ENCODE data around the gene ARHGAP10. TPM values are rescaled to one million over a fixed set of nuclear protein-coding genes. Genes with fewer than 3 reads are reported as not detected.

Gene ARHGAP10
- total and polyA plus RNA-seq, 4 experiments from 2014 or later = 6.4 to 8.3 (median 7.8) TPM

DNA sequence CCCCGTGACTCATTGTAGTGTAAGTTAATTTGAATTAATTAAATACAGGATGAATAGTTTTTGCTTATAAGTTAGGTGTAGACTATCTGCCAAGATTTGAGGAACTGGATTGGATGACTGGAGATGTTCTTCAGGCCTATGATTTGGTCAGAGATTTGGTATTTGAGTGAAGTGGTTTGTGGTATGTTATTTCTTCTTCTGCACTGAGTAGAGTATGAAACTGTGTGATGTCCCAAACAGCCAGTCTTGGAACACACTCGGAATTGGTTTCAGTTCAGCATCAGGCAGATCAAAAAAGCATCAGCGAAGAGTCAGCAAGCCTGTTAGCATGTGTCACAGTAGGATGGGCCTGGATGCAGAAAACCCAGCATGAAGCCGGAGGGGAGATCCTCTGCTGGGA is 294.1 kb downstream of the ARHGAP10 start:
- no peak overlapping the region for H3K4me3 Mint-ChIP-seq
- intact Hi-C loops (cut with micrococcal nuclease) = loop anchor here (10.0 kb wide), 1 partner anchor 749 kb away; no protein-coding TSS in a partner anchor
- ChIA-PET CTCF (ENCODE audit: partially characterized antibody) (no interaction called here), POLR2A (ENCODE audit: partially characterized antibody) (no interaction called here)
- Histone ChIP-seq H3K4me1 (ENCODE audit: insufficient read depth, low read length) (no peaks in the 10 kb centered on the region), H3K27me3 (ENCODE audit: insufficient read depth, low read length) (no peaks in the 10 kb centered on the region), H3K36me3 (ENCODE audit: insufficient read depth, low read length) (no peaks in the 10 kb centered on the region), H3K4me3 (ENCODE audit: low read length in 2 of 2) (no peak overlapping the region), H3K27ac (ENCODE audit: low read depth, low read length) (no peak overlapping the region), H3K9me3 (ENCODE audit: control insufficient read depth in 1 of 2, low read length in 2 of 2) (no peaks in the 10 kb centered on the region)
- no peak overlapping the region for H3K27ac Mint-ChIP-seq
- no peaks in the 10 kb centered on the region for H3K27me3 Mint-ChIP-seq
- peaks cover 0 to 3% (median 0%) of the 10 kb centered on the region in 4 donors for H3K4me1 Mint-ChIP-seq
- DNase-seq = no peak
- peaks cover 4 to 24% of the 10 kb centered on the region in 2 donors for H3K36me3 Mint-ChIP-seq
- peaks cover 0 to 15% (median 9%) of the 10 kb centered on the region in 8 donors for H3K9me3 Mint-ChIP-seq

DNA sequence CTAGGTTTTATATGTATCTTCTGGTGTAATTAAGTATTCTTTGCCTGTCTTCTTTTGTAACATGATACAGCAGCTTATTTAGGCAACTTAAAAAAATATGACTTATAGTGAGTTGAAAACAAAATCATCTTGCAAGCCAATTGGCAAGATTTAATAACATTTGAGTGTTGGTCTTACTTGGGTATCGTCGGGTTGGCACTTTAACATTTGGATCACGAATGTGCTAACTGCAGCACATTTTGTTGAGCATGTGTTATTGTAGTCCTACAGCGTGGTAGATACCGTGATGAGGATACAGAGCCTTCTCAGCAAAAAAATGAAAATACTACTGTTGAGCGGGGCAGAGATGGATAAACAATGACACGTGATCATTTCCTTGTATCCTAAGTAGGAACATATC is 295.3 kb downstream of the ARHGAP10 start:
- intact Hi-C loops (cut with micrococcal nuclease) = loop anchor here (10.0 kb wide), 1 partner anchor 748 kb away; no protein-coding TSS in a partner anchor
- CTCF ChIA-PET (ENCODE audit: partially characterized antibody) = no interaction called here

DNA sequence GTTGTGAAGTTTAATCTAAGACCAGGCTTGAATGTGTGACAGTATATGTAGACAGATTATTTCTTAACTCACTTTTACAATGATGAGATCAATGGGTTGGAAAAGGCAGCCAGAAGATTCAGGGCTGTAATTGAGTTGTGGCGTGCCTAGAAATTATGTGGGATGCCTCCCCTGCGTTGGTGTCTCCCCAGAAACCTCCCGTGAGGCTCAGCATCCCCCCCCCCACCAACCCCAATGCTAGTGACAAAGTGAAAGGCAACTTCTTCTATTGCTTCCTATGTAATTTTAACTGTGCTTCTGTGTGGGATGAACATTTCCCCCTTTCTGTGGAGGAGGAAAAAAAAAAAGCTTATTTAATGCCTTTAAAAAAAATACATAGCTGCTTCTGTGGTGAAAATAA is 297.9 kb downstream of the ARHGAP10 start:
- no peaks in the 10 kb centered on the region for H3K9me3 ChIP-seq (ENCODE audit: control insufficient read depth in 1 of 2, low read length in 2 of 2)
- DNase-seq = no peak
- Mint-ChIP-seq H3K4me1 (no peaks in the 10 kb centered on the region), H3K27ac (no peak overlapping the region), H3K36me3 (peaks cover 2 to 25% of the 10 kb centered on the region in 2 donors), H3K4me3 (no peak overlapping the region), H3K27me3 (no peaks in the 10 kb centered on the region), H3K9me3 (peaks cover 0 to 15% (median 9%) of the 10 kb centered on the region in 8 donors)
- no peak overlapping the region for H3K27ac ChIP-seq (ENCODE audit: low read depth, low read length)
- H3K27me3 ChIP-seq (ENCODE audit: insufficient read depth, low read length) = no peaks in the 10 kb centered on the region
- no peaks in the 10 kb centered on the region for H3K36me3 ChIP-seq (ENCODE audit: insufficient read depth, low read length)
- H3K4me3 ChIP-seq (ENCODE audit: low read length in 2 of 2) = no peak overlapping the region
- CTCF ChIA-PET (ENCODE audit: partially characterized antibody) = interaction anchor here (1.0 to 1.5 kb wide), 2 partner anchors 11 to 15 kb away, joined by 3 to 5 read pairs; no protein-coding TSS in a partner anchor
- POLR2A ChIA-PET (ENCODE audit: partially characterized antibody) = no interaction called here
- intact Hi-C loops (cut with micrococcal nuclease) = loop anchor here (10.0 kb wide), 1 partner anchor 745 kb away; no protein-coding TSS in a partner anchor
- no peaks in the 10 kb centered on the region for H3K4me1 ChIP-seq (ENCODE audit: insufficient read depth, low read length)

More for the DNA sequence above, 295.3 kb downstream of the ARHGAP10 start:
- H3K27me3 ChIP-seq (ENCODE audit: insufficient read depth, low read length) = no peaks in the 10 kb centered on the region
- H3K36me3 ChIP-seq (ENCODE audit: insufficient read depth, low read length) = no peaks in the 10 kb centered on the region
- no peak overlapping the region for H3K27ac ChIP-seq (ENCODE audit: low read depth, low read length)
- DNase-seq = no peak
- no peaks in the 10 kb centered on the region for H3K4me1 ChIP-seq (ENCODE audit: insufficient read depth, low read length)
- Mint-ChIP-seq H3K9me3 (peaks cover 0 to 15% (median 9%) of the 10 kb centered on the region in 8 donors), H3K36me3 (peaks cover 4 to 24% of the 10 kb centered on the region in 2 donors), H3K4me1 (no peaks in the 10 kb centered on the region), H3K4me3 (no peak overlapping the region), H3K27me3 (no peaks in the 10 kb centered on the region), H3K27ac (no peak overlapping the region)
- H3K4me3 ChIP-seq (ENCODE audit: low read length in 2 of 2) = no peak overlapping the region
- POLR2A ChIA-PET (ENCODE audit: partially characterized antibody) = no interaction called here
- no peaks in the 10 kb centered on the region for H3K9me3 ChIP-seq (ENCODE audit: control insufficient read depth in 1 of 2, low read length in 2 of 2)

DNA sequence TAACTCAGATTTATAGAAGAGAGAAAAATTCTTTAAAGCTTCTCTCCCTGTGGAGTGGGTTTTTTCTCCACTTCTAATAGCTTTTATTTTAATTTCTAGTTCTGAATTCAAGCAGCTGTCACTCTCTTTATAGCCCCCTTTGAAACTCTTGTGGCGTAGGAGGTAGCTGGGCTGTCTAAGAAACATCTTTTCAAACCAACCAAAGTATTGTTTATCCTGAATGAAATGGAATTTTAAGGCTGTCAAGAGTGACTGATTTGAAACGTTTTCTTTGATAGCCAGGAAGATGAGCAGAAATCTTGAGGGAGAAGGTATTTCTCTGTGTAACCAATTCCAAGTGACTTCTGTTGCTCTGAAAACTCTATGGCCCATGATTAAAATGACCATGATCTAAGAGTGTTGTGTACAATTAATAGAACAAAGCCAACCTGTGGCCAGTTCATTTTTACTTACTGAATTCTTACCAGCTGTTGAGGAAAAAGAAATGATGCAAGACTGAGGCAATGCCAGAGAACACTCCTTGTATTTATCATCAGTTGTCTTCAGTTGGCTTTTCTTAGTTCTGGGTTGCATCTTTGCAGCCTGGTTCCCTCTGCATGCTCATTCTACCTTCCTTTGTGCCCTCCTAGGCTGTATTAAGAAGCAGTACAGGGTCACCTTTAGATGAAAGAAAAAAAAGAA is 298.4 kb downstream of the ARHGAP10 start:
- Histone ChIP-seq H3K4me1 (ENCODE audit: insufficient read depth, low read length) (no peaks in the 10 kb centered on the region), H3K27ac (ENCODE audit: low read depth, low read length) (no peak overlapping the region), H3K36me3 (ENCODE audit: insufficient read depth, low read length) (no peaks in the 10 kb centered on the region), H3K4me3 (ENCODE audit: low read length in 2 of 2) (no peak overlapping the region), H3K9me3 (ENCODE audit: control insufficient read depth in 1 of 2, low read length in 2 of 2) (no peaks in the 10 kb centered on the region), H3K27me3 (ENCODE audit: insufficient read depth, low read length) (no peaks in the 10 kb centered on the region)
- no peak for DNase-seq
- H3K4me3 Mint-ChIP-seq = no peak overlapping the region
- H3K4me1 Mint-ChIP-seq = no peaks in the 10 kb centered on the region
- H3K27ac Mint-ChIP-seq = no peak overlapping the region
- H3K27me3 Mint-ChIP-seq = no peaks in the 10 kb centered on the region
- H3K36me3 Mint-ChIP-seq = peaks cover 2 to 25% of the 10 kb centered on the region in 2 donors
- peaks cover 0 to 15% (median 9%) of the 10 kb centered on the region in 8 donors for H3K9me3 Mint-ChIP-seq
- ChIA-PET CTCF (ENCODE audit: partially characterized antibody) (interaction anchor here (1.0 to 1.5 kb wide), 2 partner anchors 12 to 15 kb away, joined by 3 to 5 read pairs; no protein-coding TSS in a partner anchor), POLR2A (ENCODE audit: partially characterized antibody) (no interaction called here)
- intact Hi-C loops (cut with micrococcal nuclease) = no loop called here

DNA sequence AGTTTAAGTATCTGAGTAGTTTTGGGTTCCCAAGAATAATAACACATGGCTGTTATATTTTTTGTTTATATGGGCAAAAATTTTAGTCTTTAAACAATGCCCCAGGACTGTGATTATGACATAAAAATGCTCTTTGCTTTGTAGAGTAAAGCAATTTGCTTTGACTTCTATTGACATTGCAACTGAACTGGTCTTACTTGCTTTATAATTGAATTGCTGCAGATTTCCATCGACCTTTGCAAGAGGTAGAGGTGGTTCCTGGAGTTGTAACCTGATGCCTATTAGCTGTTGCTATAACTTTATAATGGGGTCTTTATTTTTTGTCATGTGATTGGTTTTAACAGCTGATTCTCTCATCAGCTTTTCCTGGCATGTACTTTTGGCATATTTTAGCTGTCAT is 302.9 kb downstream of the ARHGAP10 start:
- CTCF ChIA-PET (ENCODE audit: partially characterized antibody) = interaction anchor here (1.0 to 1.6 kb wide), 3 partner anchors 10 to 22 kb away, joined by 3 to 5 read pairs (median 3); no protein-coding TSS in a partner anchor
- POLR2A ChIA-PET (ENCODE audit: partially characterized antibody) = interaction anchor here (1.3 kb wide), 1 partner anchor 18 kb away, joined by 4 read pairs; no protein-coding TSS in a partner anchor
- peaks cover 0 to 1% (median 0%) of the 10 kb centered on the region in 4 donors for H3K4me1 Mint-ChIP-seq
- peaks cover 0 to 10% of the 10 kb centered on the region in 2 donors for H3K36me3 Mint-ChIP-seq
- no peak overlapping the region for H3K4me3 Mint-ChIP-seq
- H3K27ac ChIP-seq (ENCODE audit: low read depth, low read length) = no peak overlapping the region
- no peak overlapping the region for H3K27ac Mint-ChIP-seq
- H3K27me3 ChIP-seq (ENCODE audit: insufficient read depth, low read length) = no peaks in the 10 kb centered on the region
- H3K4me3 ChIP-seq (ENCODE audit: low read length in 2 of 2) = no peak overlapping the region
- H3K4me1 ChIP-seq (ENCODE audit: insufficient read depth, low read length) = no peaks in the 10 kb centered on the region
- H3K9me3 Mint-ChIP-seq = no peaks in the 10 kb centered on the region
- H3K27me3 Mint-ChIP-seq = no peaks in the 10 kb centered on the region
- intact Hi-C loops (cut with micrococcal nuclease) = no loop called here
- no peak for DNase-seq
- no peaks in the 10 kb centered on the region for H3K9me3 ChIP-seq (ENCODE audit: control insufficient read depth in 1 of 2, low read length in 2 of 2)
- H3K36me3 ChIP-seq (ENCODE audit: insufficient read depth, low read length) = no peaks in the 10 kb centered on the region

DNA sequence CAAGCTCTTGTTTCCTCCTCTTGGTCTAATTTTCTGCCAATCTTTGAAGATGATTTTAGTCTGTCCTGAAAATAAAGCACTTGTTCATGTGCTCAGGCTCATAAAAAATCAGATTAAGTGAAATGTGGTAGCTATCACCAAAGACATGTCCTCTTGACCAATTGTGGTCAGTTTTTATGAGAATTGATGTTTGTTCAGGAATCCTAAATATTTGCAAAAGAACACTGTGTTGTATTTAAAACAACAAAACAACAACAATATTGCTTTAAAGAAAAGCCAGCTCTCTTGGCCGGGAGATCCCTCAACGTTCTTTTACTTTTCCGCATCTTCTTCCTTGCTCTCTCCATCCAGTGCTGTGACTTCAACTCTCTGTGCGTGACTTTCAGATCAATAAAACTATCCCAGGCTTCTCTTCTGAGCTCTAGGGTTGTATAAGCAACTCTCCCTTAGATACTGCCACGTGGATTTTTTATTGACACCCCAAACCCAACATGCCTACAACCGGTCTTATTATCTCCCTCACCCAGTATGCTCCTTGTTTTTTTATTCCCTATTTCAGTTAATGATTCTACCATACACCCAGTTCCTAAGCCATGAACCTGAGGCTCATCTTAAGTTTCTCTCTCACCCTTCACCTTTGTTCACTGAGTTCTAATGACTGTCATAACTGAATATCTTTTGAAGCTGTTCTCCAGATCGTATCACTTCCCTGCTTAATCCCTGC is 309.9 kb downstream of the ARHGAP10 start:
- POLR2A ChIA-PET (ENCODE audit: partially characterized antibody) = no interaction called here
- H3K4me1 Mint-ChIP-seq = peaks cover 11 to 23% (median 18%) of the 10 kb centered on the region in 4 donors
- CTCF ChIA-PET (ENCODE audit: partially characterized antibody) = interaction anchor here (1.6 kb wide), 1 partner anchor 9 kb away, joined by 3 read pairs; no protein-coding TSS in a partner anchor

More for the DNA sequence above, 309.9 kb downstream of the ARHGAP10 start:
- no peaks in the 10 kb centered on the region for H3K36me3 Mint-ChIP-seq
- no peak overlapping the region for H3K27ac Mint-ChIP-seq
- Histone ChIP-seq H3K9me3 (ENCODE audit: control insufficient read depth in 1 of 2, low read length in 2 of 2) (no peaks in the 10 kb centered on the region), H3K27me3 (ENCODE audit: insufficient read depth, low read length) (no peaks in the 10 kb centered on the region), H3K4me1 (ENCODE audit: insufficient read depth, low read length) (peaks cover 11% of the 10 kb centered on the region), H3K4me3 (ENCODE audit: low read length in 2 of 2) (no peak overlapping the region), H3K36me3 (ENCODE audit: insufficient read depth, low read length) (no peaks in the 10 kb centered on the region), H3K27ac (ENCODE audit: low read depth, low read length) (no peak overlapping the region)
- H3K4me3 Mint-ChIP-seq = no peak overlapping the region
- intact Hi-C loops (cut with micrococcal nuclease) = no loop called here
- no peak for DNase-seq
- H3K27me3 Mint-ChIP-seq = no peaks in the 10 kb centered on the region
- no peaks in the 10 kb centered on the region for H3K9me3 Mint-ChIP-seq
